ENCODE results near the gene LEUTX.

Gene LEUTX

GRCh38 chr19:39824143-39825092 is 45.8 kb downstream of the LEUTX start:
- DNase-seq (ENCODE audit: extremely low read depth, low read depth), result peak; percentile 72
- no peak for TF ChIP-seq CTCF (IDR thresholded peaks at IDR 0.05; ENCODE audit: low read depth, low read length)

GRCh38 chr19:39825093-39825463 is 46.4 kb downstream of the LEUTX start:
- TF ChIP-seq CTCF (IDR thresholded peaks at IDR 0.05; ENCODE audit: low read depth, low read length), result no peak
- DNase-seq (ENCODE audit: extremely low read depth, low read depth), result no peak

GRCh38 chr19:39825531-39826076 is 47.0 kb downstream of the LEUTX start:
- TF ChIP-seq CTCF (IDR thresholded peaks at IDR 0.05; ENCODE audit: low read depth, low read length), result no peak
- no peak for DNase-seq (ENCODE audit: extremely low read depth, low read depth)

GRCh38 chr19:39826311-39826945 is 47.8 kb downstream of the LEUTX start:
- no peak for TF ChIP-seq CTCF (IDR thresholded peaks at IDR 0.05; ENCODE audit: low read depth, low read length)
- no peak for DNase-seq (ENCODE audit: extremely low read depth, low read depth)

- no peak for TF ChIP-seq CTCF (IDR thresholded peaks at IDR 0.05; ENCODE audit: low read depth, low read length)
- no peak for DNase-seq (ENCODE audit: extremely low read depth, low read depth)
These were observed 48.6 kb downstream of the LEUTX start for GRCh38 chr19:39827216-39827615.

- DNase-seq (ENCODE audit: extremely low read depth, low read depth), result no peak
These were observed 49.5 kb downstream of the LEUTX start for GRCh38 chr19:39828015-39828653.

More at GRCh38 chr19:39828015-39828653, 49.5 kb downstream of the LEUTX start:
- TF ChIP-seq CTCF (IDR thresholded peaks at IDR 0.05; ENCODE audit: low read depth, low read length), result no peak

Measured in AG09319 (cell line).